PFSK-1 (cell line): ENCODE measurements around the gene MYO1D.

Source experiments
- POLR2AphosphoS5 ChIP-seq: IDR thresholded peaks from 2 replicates; pipeline ENCODE4 v1.6.1; 2012; ENCODE audit warnings: low read depth, mild to moderate bottlenecking, control low read depth, low read length, moderate library complexity
- SIN3A ChIP-seq: IDR thresholded peaks from 2 replicates; pipeline ENCODE4 v1.6.1; 2012; ENCODE audit warnings: mild to moderate bottlenecking, low read length, moderate library complexity, borderline replicate concordance; ENCODE audit not compliant: insufficient read depth

GRCh38 chr17:32732900-32733299, 144.0 kb downstream of the MYO1D start:
- no peak for TF ChIP-seq POLR2AphosphoS5
- no peak for TF ChIP-seq SIN3A
